ENCODE measurements around the gene PRND. TPM values are rescaled to one million over a fixed set of nuclear protein-coding genes. Genes with fewer than 3 reads are reported as not detected.

Gene PRND
- total and polyA plus RNA-seq, 2 of the 4 experiments (the other 2 are of a cell fraction), result not detected

DNA sequence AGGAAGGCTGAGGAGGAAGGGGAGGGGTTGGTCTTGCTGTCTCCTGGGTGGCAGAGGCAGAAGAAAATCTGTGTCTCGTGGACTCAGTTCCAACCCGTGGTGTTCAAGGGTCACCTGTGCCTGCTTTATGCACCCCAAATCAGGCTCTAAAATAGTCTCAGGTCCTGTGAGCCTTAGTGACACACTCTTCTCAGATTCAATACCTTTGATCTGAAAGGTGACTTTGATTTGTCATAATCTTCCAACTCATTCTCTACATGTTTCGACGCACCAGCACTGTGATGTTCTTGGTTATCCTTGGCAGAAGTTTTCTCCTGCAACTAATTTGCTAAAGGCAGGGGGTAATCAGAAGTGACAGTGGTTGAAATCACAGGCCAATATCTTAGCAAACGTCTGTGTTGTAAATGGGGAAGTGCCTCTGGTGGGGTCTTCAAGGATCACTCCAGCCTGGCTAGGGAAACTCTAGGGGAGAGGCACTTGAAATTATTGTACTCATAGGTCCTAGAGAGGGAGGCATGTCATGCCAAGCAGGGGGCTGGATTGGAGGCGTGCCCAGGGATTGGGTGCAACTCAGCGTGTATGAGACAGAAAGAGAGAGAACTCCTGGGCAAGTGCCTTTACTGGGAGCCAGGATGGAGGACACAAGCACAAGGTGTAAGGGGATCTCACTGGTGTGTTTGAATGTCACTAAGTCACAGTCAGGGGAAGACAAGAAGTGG is 19.0 kb upstream of the PRND start:
- H3K27ac ChIP-seq (ENCODE audit: insufficient read depth, low read length), result no peak overlapping the region
- no peaks in the 10 kb centered on the region for H3K9me3 ChIP-seq (ENCODE audit: control insufficient read depth, insufficient read depth, low read length)
- ChIA-PET CTCF (no interaction called here), POLR2A (ENCODE audit: unreplicated experiment) (no interaction called here)
- H2BK5ac ChIP-seq (ENCODE audit: low read depth, low read length, poor library complexity, severe bottlenecking), result no peak overlapping the region
- H3K36me3 ChIP-seq (ENCODE audit: control insufficient read depth, insufficient read depth, low read length), result peaks cover 14% of the 10 kb centered on the region
- peak overlapping the region; percentile 29 for H2AK9ac ChIP-seq (replicated peaks; ENCODE audit: low read depth, low read length, poor library complexity)
- dilution Hi-C loops (cut with HindIII; ENCODE audit: low sequenced_read_pairs, unreplicated experiment) (no loop called here), in situ Hi-C loops (cut with MboI; ENCODE audit: low sequenced_read_pairs) (no loop called here), intact Hi-C loops (cut with micrococcal nuclease) (no loop called here)
- H2AFZ ChIP-seq (replicated peaks; ENCODE audit: low read length, poor library complexity), result peak overlapping the region; percentile 44
- H3K4me2 ChIP-seq (ENCODE audit: low read depth, low read length), result no peak overlapping the region
- no peak overlapping the region for H3K18ac ChIP-seq (ENCODE audit: low read depth, low read length)
- H3K14ac ChIP-seq (replicated peaks; ENCODE audit: low read depth, low read length), result no peak overlapping the region; the same call in 1 of the 2 replicates
- H3K9me1 ChIP-seq (ENCODE audit: insufficient read depth, low read length), result peaks cover 14% of the 10 kb centered on the region
- no peak overlapping the region for H3K56ac ChIP-seq (ENCODE audit: extremely low read depth, insufficient read depth, low read length)
- 90% methylated on average over 2 of the region's 7 CpGs; no CpG with 5 or more reads in 1 of the 2 experiments for WGBS, 2 experiments (ENCODE audit: extremely low coverage in 2 of 2, insufficient read length in 1 of 2)
- peaks cover 8% of the 10 kb centered on the region for H4K20me1 ChIP-seq (ENCODE audit: insufficient read depth, low read length)
- peaks cover 0 to 25% of the 10 kb centered on the region in 2 experiments; a peak in 3 of 4 replicates for H3K79me1 ChIP-seq (ENCODE audit: low read depth in 1 of 2, low read length in 2 of 2)
- H2BK15ac ChIP-seq (ENCODE audit: low read depth, low read length), result no peak overlapping the region
- H3K23ac ChIP-seq (ENCODE audit: low read depth, low read length), result no peak overlapping the region; the same call in 1 of the 2 replicates
- no peak overlapping the region for H4K5ac ChIP-seq (ENCODE audit: low read depth, low read length)
- no peak overlapping the region for H4K8ac ChIP-seq (ENCODE audit: low read depth in 2 of 2, low read length in 2 of 2)
- DNase-seq, result no peak
- BruUV-seq (replicated peaks), result no TSS peak
- no peak for ATAC-seq (ENCODE audit: low read depth)
- no peak overlapping the region for H3K4me3 ChIP-seq (ENCODE audit: insufficient read depth, low read depth, low read length)
- no peaks in the 10 kb centered on the region for H3K27me3 ChIP-seq (ENCODE audit: control insufficient read depth, insufficient read depth, low read length)
- 0 out of 2 replicates have a peak overlapping the region, but pooled peaks have one; percentile 43 for H3K4ac ChIP-seq (ENCODE audit: low read depth, low read length)
- peak overlapping the region; percentile 9; the same call in 1 of the 2 replicates for H2AK5ac ChIP-seq (ENCODE audit: low read depth, low read length)
- no peak overlapping the region; the same call in 1 of the 2 replicates for H2BK120ac ChIP-seq (ENCODE audit: low read depth, low read length)
- no peak overlapping the region for H3K9ac ChIP-seq (ENCODE audit: low read depth, low read length)
- peaks cover 4% of the 10 kb centered on the region; the same call in 1 of the 2 replicates for H3K4me1 ChIP-seq (ENCODE audit: control insufficient read depth, insufficient read depth, low read length)
- H2BK20ac ChIP-seq (ENCODE audit: low read depth, low read length), result no peak overlapping the region
- H4K91ac ChIP-seq (ENCODE audit: insufficient read depth, low read depth, low read length), result no peak overlapping the region
- no peak for TF ChIP-seq MAFK (IDR thresholded peaks at IDR 0.05; ENCODE audit: low read depth, low read length)
- TF ChIP-seq MAZ (IDR thresholded peaks at IDR 0.05; ENCODE audit: borderline replicate concordance, low read depth, low read length), result no peak
- TF ChIP-seq CEBPB (IDR thresholded peaks at IDR 0.05; ENCODE audit: low read depth, low read length), result no peak
- TF ChIP-seq POLR2A (IDR thresholded peaks at IDR 0.05; ENCODE audit: low read depth, low read length), result no peak
- no peak for TF ChIP-seq RFX5 (IDR thresholded peaks at IDR 0.05; ENCODE audit: low read depth, low read length)
- TF ChIP-seq RCOR1 (IDR thresholded peaks at IDR 0.05; ENCODE audit: insufficient replicate concordance, low read length), result no peak
- no peak for TF ChIP-seq BHLHE40 (IDR thresholded peaks at IDR 0.05; ENCODE audit: low read depth, low read length)
- TF ChIP-seq MXI1 (IDR thresholded peaks at IDR 0.05; ENCODE audit: borderline replicate concordance, low read depth, low read length), result no peak
- no peak for TF ChIP-seq FOS (IDR thresholded peaks at IDR 0.05; ENCODE audit: low read depth, low read length)
- TF ChIP-seq, protein P1, sequence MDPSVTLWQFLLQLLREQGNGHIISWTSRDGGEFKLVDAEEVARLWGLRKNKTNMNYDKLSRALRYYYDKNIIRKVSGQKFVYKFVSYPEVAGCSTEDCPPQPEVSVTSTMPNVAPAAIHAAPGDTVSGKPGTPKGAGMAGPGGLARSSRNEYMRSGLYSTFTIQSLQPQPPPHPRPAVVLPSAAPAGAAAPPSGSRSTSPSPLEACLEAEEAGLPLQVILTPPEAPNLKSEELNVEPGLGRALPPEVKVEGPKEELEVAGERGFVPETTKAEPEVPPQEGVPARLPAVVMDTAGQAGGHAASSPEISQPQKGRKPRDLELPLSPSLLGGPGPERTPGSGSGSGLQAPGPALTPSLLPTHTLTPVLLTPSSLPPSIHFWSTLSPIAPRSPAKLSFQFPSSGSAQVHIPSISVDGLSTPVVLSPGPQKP (IDR thresholded peaks at IDR 0.05; ENCODE audit: borderline replicate concordance, low read depth, low read length), result no peak
- TF ChIP-seq, protein P2, sequence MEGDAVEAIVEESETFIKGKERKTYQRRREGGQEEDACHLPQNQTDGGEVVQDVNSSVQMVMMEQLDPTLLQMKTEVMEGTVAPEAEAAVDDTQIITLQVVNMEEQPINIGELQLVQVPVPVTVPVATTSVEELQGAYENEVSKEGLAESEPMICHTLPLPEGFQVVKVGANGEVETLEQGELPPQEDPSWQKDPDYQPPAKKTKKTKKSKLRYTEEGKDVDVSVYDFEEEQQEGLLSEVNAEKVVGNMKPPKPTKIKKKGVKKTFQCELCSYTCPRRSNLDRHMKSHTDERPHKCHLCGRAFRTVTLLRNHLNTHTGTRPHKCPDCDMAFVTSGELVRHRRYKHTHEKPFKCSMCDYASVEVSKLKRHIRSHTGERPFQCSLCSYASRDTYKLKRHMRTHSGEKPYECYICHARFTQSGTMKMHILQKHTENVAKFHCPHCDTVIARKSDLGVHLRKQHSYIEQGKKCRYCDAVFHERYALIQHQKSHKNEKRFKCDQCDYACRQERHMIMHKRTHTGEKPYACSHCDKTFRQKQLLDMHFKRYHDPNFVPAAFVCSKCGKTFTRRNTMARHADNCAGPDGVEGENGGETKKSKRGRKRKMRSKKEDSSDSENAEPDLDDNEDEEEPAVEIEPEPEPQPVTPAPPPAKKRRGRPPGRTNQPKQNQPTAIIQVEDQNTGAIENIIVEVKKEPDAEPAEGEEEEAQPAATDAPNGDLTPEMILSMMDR (conservative IDR thresholded peaks at IDR 0.05; ENCODE audit: low read depth, low read length), result no peak
- no peak for TF ChIP-seq USF2 (IDR thresholded peaks at IDR 0.05; ENCODE audit: low read depth, low read length)
- no peak for TF ChIP-seq NFE2L2 (IDR thresholded peaks at IDR 0.05; ENCODE audit: low read depth, low read length)
- no peak for TF ChIP-seq CHD1 (IDR thresholded peaks at IDR 0.05; ENCODE audit: low read depth, low read length)
- TF ChIP-seq RAD21 (IDR thresholded peaks at IDR 0.05; ENCODE audit: low read length), result no peak

All from IMR-90 (cell line).